BJ (cell line): ENCODE results near the gene PRR5L. TPM values are rescaled to one million over a fixed set of nuclear protein-coding genes. Genes with fewer than 3 reads are reported as not detected.

ENCODE experiments used
- CTCF ChIA-PET: fragments of 350-600 bp; formaldehyde crosslinking; extraction: SDS; loops from one replicate; lab custom pipeline; 2021; ENCODE audit warnings: antibody characterized with exemption, inconsistent platforms; lab: Yijun Ruan, JAX
- POLR2A ChIA-PET: fragments of 300-600 bp; sonication (Branson Sonifier 250); formaldehyde crosslinking; extraction: SDS; loops from one replicate; lab custom pipeline; 2021; ENCODE audit warnings: antibody characterized with exemption; lab: Charles Lee
- DNase-seq: peaks from one replicate; pipeline ENCODE4 v3.0.0-alpha.2; 2011; ENCODE audit warnings: low read depth
- H3K27me3 ChIP-seq: 2 replicates; pipeline ENCODE4 v1.6.0; 2011; ENCODE audit warnings: low read length; ENCODE audit not compliant: control insufficient read depth, insufficient read depth
- H3K36me3 ChIP-seq: 2 replicates; pipeline ENCODE4 v1.5.1; 2011; ENCODE audit warnings: low read length; ENCODE audit not compliant: control insufficient read depth, insufficient read depth
- H3K4me3 ChIP-seq: 2 replicates; pipeline ENCODE4 v1.5.1; 2011; ENCODE audit warnings: low read depth, mild to moderate bottlenecking, control low read depth, low read length
- CTCF ChIP-seq: IDR thresholded peaks from 2 replicates; pipeline ENCODE4 v1.5.1; 2011; ENCODE audit warnings: low read depth, mild to moderate bottlenecking, control low read depth, inconsistent platforms, low read length, moderate library complexity; ENCODE audit not compliant: insufficient read depth
- polyA plus RNA-seq: library from polyadenylated mRNA; depleted of rRNA; stranded (reverse); fragments of >200 nt; gene quantifications from 2 replicates; pipeline ENCODE4 v1.2.3, GENCODE V29; 2011

Gene PRR5L
- polyA plus RNA-seq, 1 experiment: 13.3 TPM

DNA sequence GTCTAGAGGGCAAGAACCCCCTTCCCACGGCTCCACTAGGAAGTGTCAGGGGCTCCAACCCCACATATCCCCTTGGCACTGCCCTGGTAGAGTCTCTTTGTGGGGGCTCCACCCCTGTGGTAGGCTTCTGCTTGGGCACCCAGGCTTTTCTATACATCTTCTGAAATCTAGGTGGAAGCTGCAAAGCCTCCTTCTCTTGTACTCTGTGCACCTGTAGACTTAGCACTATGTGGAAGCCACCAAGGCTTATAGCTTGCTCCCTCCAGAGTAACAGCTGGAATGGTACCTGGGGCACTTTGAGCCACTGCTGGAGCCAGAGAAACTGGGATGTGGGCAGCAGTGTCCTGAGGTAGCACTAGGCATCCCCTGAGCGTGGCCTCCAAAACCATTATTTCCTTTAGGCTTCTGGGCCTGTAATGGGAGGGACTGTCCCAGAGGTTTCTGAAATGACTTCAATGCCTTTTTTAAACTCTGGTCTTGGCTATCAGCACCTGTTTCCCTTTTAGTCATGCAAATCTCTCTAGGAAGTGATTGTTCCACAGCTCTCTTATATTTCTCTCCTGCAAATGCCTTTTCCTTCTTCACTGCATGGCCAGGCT lies 145.6 kb downstream of the PRR5L start:
- CTCF ChIA-PET: interaction anchor here (1.2 kb wide), 1 partner anchor 11 kb away, joined by 3 read pairs; no protein-coding TSS in a partner anchor
- Histone ChIP-seq H3K27me3 (no peaks in the 10 kb centered on the region), H3K4me3 (no peak overlapping the region), H3K36me3 (no peaks in the 10 kb centered on the region)
- POLR2A ChIA-PET: no interaction called here
- no peak for DNase-seq
- no peak for TF ChIP-seq CTCF

- Histone ChIP-seq H3K4me3 (no peak overlapping the region), H3K27me3 (no peaks in the 10 kb centered on the region), H3K36me3 (no peaks in the 10 kb centered on the region)
- no peak for DNase-seq
- POLR2A ChIA-PET: no interaction called here
- CTCF ChIA-PET: interaction anchor here (1.0 kb wide), 1 partner anchor 16 kb away, joined by 3 read pairs; no protein-coding TSS in a partner anchor
- TF ChIP-seq CTCF: no peak
These were observed 147.6 kb downstream of the PRR5L start for GRCh38 chr11:36443661-36444060.

DNA sequence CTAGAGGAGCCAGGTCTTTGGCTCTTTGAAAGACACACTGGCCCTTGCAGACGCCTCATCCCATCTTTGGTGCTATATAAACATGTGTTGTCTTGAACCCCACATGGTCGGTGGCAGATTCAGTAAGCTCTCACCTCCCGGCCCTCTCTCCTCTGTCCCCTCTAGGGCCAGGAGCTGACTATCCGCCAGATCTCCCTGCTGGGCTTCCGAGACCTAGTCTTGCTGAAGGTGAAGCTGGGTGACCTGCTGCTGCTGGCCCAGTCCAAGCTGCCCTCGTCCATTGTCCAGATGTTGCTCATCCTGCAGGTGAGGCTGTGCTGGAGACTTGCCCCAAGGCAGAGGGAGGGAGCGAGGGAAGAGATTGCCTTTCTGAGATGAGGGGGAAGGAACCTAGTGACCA lies 150.0 kb downstream of the PRR5L start:
- TF ChIP-seq CTCF: no peak
- ChIA-PET POLR2A (no interaction called here), CTCF (interaction anchor here (1.5 to 1.8 kb wide), 2 partner anchors 10 to 69 kb away, joined by 4 to 7 read pairs; no protein-coding TSS in a partner anchor)
- H3K36me3 ChIP-seq: peaks cover 2% of the 10 kb centered on the region
- no peak for DNase-seq
- H3K4me3 ChIP-seq: no peak overlapping the region
- H3K27me3 ChIP-seq: no peaks in the 10 kb centered on the region

GRCh38 chr11:36447514-36447913 lies 151.4 kb downstream of the PRR5L start:
- POLR2A ChIA-PET: interaction anchor here (1.0 kb wide), 1 partner anchor 40 kb away, joined by 7 read pairs; no protein-coding TSS in a partner anchor
- Histone ChIP-seq H3K36me3 (peaks cover 4% of the 10 kb centered on the region), H3K27me3 (no peaks in the 10 kb centered on the region), H3K4me3 (no peak overlapping the region)
- no peak for TF ChIP-seq CTCF
- CTCF ChIA-PET: no interaction called here
- peak; percentile 29 for DNase-seq

GRCh38 chr11:36447947-36448346 lies 151.9 kb downstream of the PRR5L start:
- H3K4me3 ChIP-seq: no peak overlapping the region
- CTCF ChIA-PET: interaction anchor here (2.2 kb wide), 1 partner anchor 156 kb away, joined by 9 read pairs; no protein-coding TSS in a partner anchor
- H3K27me3 ChIP-seq: no peaks in the 10 kb centered on the region
- POLR2A ChIA-PET: no interaction called here
- peaks cover 4% of the 10 kb centered on the region for H3K36me3 ChIP-seq
- no peak for DNase-seq
- no peak for TF ChIP-seq CTCF
